GM10248 (cell line): ENCODE data around the gene CALML5.

ENCODE experiments used
- CTCF ChIA-PET: fragments of 300-600 bp; sonication (Branson Sonifier 250); formaldehyde crosslinking; extraction: SDS; loops from one replicate; lab custom pipeline; 2021; ENCODE audit warnings: antibody characterized with exemption; lab: Yijun Ruan, JAX
- POLR2A ChIA-PET: fragments of 350-650 bp; sonication (Branson Sonifier 250); formaldehyde crosslinking; extraction: SDS; loops from one replicate; lab custom pipeline; 2020; ENCODE audit warnings: antibody characterized with exemption; lab: Yijun Ruan, JAX
- DNase-seq: peaks from one replicate; pipeline ENCODE4 v3.0.0; 2012; ENCODE audit errors: extremely low spot score
- CTCF ChIP-seq: IDR thresholded peaks from 2 replicates; pipeline ENCODE4 v1.5.1; 2012; ENCODE audit warnings: mild to moderate bottlenecking, low read depth; ENCODE audit errors: extremely low read depth, missing control alignments, control extremely low read depth

The CALML5 gene

GRCh38 chr10:5492929-5493576 lies 6.3 kb downstream of the CALML5 start:
- ChIA-PET POLR2A (no interaction called here), CTCF (interaction anchor here (0.9 to 1.0 kb wide), 2 partner anchors 8 to 130 kb away, joined by 3 read pairs; no protein-coding TSS in a partner anchor)
- no peak for DNase-seq
- TF ChIP-seq CTCF = no peak

- TF ChIP-seq CTCF = no peak
- POLR2A ChIA-PET = no interaction called here
- CTCF ChIA-PET = interaction anchor here (1.0 kb wide), 1 partner anchor 9 kb away, joined by 3 read pairs; no protein-coding TSS in a partner anchor
These were observed 7.0 kb downstream of the CALML5 start for GRCh38 chr10:5492322-5492855.

DNA sequence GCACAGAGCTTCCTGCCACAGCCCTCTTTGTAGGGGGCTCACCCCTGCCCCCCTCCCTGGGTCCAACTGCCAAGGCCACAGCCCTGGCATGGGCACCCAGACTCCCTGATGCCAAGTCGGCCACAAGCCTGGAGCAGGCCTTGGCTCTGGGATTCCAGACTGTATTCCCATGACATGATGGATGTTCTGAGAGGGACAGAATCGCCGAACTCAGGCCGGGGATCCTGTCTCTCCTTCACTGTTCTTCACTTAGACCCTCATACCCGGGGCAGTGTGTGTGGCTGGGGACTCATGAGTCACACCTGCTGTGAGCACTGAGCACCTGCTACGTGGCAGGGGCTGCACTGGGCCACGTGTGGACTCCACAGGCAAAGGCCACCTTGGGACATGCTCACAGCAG lies 7.9 kb downstream of the CALML5 start:
- ChIA-PET POLR2A (no interaction called here), CTCF (no interaction called here)
- DNase-seq = no peak
- TF ChIP-seq CTCF = no peak

More at GRCh38 chr10:5492322-5492855, 7.0 kb downstream of the CALML5 start:
- no peak for DNase-seq

DNA sequence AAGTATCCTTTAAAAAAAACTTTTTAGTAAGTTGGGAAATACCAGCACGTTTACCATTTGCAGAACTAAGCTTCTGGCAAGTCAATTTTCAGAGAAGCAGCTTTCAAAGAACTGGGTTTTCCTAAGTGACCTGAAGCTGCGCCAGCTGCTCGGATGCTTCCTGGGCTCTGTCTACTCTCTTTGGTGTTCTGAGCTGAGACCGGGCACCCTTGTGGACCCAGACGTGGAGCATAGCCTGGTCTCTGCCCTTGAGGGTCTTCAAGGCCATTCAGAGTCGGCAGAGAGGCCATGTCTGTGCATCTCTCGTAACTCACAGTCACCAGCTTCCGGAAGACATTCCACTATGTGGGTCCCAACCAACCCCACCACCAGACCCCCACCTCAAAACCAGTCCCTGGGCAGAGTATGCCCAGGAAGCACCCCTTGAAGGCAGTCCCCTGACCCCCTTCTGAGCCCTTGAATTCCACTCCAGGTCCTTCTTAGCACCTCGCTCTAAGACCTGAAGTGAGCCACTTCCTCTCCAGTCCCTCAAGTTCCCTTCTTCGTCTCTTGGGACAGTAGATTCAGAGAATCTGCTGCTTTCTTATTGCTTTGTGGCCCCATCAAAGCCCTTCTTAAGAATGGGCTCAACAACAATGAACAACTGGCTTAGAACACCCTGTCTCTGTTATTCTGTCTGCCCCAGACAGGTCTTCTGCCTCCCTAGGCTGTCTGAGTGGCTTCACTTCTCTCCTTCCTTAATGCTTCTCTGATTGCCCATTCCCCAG lies 8.5 kb downstream of the CALML5 start:
- DNase-seq = no peak
- TF ChIP-seq CTCF = no peak
- CTCF ChIA-PET = interaction anchor here (0.9 kb wide), 1 partner anchor 652 kb away, joined by 3 read pairs; no protein-coding TSS in a partner anchor
- POLR2A ChIA-PET = no interaction called here

GRCh38 chr10:5490032-5490431 lies 9.3 kb downstream of the CALML5 start:
- CTCF ChIA-PET = interaction anchor here (0.9 kb wide), 1 partner anchor 651 kb away, joined by 3 read pairs; no protein-coding TSS in a partner anchor
- POLR2A ChIA-PET = no interaction called here
- no peak for TF ChIP-seq CTCF
- DNase-seq = no peak

DNA sequence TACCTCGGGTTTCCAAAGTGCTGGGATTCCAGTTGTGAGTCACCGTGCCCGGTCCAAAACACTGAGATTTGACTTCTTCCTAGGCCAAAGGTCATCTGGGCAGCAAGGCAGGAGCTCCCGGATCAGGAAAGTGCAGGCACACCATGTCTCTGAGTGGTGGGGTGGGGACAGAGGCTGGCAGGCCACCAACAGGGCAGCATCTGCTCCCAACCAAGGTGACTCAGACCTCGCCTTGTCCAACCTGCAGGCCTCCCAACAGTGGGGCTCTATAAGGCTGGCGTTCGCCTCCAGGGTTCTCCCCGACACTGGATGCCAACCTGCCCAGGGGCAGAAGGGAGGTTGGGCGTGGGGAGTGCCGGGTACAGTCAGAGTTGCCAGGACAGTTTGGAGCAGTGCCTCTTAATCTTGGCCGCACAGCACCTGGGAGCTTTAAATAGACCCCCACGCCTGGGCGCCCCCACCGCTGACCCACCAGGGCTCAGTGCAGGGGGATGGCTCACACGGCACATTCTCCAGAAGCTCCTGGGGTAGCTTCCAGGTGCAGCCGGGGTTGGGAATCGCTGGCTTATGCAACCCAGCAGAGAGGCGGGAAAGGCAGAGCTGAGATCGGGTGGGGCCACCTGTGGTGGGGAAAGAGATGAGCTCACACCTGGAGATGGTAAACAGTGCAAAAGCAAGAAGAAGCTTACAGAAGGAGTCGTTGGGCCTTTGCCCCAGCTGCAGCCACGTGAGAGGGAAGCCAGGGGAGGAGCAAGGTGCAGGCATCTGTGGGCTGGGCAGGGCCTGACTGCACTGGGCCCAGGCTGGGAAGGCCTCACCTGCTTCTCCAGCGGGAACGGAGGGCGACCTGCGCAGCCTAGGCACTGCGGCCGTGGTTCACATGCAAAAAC lies 10.9 kb downstream of the CALML5 start:
- TF ChIP-seq CTCF = no peak
- CTCF ChIA-PET = interaction anchor here (1.0 kb wide), 1 partner anchor 9 kb away, joined by 5 read pairs; no protein-coding TSS in a partner anchor
- no peak for DNase-seq
- POLR2A ChIA-PET = no interaction called here
